GM19467 (cell line): ENCODE measurements around the gene SLC5A6.
"Not testable (repeated sequence)": the region's sequence is repeated elsewhere in the genome, so short reads cannot be mapped to it uniquely, and the experiment has no call there.

ENCODE experiments used
- ATAC-seq: cut with Tn5 transposase; IDR thresholded peaks from one replicate; pipeline ENCODE4 v1.9.1; 2021; ENCODE audit warnings: mild to moderate bottlenecking, moderate library complexity; ENCODE audit not compliant: unreplicated experiment

The SLC5A6 gene

DNA sequence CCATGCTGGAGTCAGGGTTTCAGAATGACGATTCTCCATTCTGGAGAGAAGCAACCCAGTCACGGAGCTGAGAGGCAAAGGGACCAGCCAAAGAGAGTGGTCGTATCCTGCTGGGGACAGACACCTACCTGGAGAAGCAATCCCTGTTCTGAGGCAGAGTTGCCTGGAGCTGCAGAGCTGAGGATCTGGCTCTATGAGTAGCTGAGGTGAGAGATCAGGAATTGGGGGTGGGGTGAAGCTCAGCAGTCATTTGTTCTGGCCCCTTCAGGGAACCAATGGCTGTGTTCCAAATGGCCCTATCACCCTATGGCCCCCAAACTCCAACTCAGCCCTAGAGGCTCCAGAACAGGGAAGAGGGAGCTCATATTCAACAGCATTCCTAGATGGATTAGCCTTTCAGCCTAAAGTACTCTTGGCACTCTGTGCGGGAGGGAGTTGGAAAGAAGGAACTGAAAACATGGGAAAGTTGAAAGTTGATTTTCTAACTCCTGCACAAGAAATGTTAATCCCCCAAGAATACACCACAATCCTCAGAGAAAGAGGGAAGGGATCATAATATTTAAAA, 3.5 kb downstream of the SLC5A6 start:
- no peak for ATAC-seq

DNA sequence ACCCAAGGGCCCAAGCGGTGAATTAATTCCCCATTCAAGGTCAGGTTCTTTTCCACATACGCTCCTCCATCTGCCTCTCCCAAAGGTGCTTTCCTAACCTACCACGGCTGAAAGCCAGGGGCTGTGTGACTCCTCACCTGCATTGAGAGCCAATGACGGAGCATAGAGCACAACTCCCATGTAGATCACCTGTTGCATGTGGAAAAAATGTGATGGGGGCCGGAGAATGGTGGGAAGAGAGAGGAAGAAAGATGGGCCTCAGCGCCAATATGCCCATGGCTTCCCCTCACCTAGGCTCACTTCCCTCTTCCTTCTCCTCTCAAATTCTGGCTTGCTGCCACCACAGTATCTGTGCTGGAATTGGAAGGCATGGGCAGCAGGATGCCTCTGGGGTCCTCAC, 5.7 kb downstream of the SLC5A6 start:
- no peak for ATAC-seq

DNA sequence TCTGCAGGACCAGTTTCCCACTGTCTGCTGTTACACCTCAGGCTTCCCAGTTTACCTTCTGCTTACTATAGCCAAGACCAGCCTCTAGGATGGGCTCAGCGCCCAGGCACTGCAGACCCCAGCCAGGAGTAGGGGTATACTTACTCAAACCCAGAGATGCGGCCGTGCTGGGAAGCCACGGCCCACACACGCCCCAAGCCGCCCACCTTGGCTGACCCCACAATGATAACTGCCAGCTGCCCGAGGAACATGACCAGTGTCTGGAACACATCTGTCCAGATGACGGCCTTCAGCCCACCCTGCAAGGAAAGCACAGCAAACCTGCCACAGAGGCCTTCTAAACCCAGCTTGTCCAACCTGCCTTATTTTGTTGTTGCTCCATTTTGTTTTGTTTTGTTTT, 6.9 kb downstream of the SLC5A6 start:
- no peak for ATAC-seq

DNA sequence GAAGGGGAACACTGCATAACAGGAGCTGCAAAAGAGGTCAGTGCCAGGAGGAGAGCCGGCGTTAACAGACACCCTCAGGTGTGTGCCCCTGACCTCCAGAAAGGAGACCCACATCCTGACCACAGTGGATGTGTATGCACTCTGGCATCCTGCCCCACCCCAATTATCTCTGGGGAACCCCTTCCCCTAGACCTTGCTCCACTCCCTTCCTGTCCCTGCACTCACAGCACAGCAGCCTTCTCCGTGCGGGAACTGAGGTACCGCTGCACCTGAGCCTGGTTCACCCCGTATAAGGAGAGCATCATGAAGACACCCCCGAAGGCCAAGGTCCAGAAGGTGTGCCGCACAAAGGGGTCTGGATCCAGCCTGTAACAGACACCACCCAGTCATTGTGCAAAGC, 7.5 kb downstream of the SLC5A6 start:
- ATAC-seq = no peak

DNA sequence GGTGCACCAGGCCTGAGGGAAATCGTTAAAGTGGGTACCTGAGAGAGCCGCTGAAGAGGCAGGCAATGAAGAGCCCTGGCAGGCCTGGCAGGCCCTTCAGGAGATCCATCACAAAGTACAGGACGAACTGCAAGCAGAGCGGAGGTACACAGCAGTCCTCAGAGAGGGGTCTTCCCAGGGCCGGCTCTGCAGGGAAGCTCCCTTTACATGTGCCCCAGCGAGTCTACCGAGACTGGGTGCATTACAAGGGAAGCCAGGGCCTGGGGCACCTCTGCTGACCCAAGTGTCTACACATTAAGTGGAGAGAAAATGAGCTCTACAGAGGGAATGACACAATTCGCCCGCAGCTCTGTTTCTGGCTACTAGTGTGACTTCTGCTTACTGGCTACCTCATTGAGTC, 8.3 kb downstream of the SLC5A6 start:
- ATAC-seq = no peak

DNA sequence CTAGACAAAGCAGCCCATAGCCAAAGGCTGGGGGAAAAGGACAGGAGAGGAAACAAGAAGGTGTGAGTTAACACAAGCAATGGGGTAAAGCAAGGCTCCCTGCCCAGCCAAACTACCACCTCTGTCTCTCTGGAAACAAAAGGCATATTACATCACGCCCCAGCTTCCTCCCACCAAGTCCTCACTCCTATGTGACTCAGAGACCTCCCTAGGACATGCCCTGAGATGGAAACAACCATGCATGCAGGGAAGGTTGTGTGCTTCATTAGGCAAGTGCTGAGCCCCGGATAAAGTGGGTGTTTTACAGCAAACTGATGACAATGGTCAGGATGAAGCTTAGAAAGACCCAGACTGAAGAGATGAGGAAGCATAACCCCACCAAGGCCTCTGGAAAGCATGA, 9.2 kb downstream of the SLC5A6 start:
- no peak for ATAC-seq

DNA sequence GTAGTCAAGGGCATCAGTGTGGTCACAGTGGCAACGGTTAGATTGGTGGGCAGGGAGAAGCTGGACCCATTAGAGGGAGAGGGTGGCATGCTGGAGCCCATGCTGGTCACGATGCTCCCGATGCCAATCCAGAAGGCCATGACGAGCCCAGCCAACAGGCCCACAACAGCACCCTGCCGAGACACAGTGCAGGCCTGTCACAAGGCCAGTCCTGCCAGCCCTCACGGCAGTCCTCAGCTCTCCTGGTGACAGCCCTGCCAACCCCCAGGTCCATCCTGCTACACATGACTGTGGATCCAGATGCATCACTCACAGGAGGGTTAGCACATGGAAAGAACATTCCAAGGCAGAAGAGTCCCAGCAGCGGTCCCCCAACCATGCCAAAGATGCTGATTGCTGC, 10.4 kb downstream of the SLC5A6 start:
- ATAC-seq = no peak

DNA sequence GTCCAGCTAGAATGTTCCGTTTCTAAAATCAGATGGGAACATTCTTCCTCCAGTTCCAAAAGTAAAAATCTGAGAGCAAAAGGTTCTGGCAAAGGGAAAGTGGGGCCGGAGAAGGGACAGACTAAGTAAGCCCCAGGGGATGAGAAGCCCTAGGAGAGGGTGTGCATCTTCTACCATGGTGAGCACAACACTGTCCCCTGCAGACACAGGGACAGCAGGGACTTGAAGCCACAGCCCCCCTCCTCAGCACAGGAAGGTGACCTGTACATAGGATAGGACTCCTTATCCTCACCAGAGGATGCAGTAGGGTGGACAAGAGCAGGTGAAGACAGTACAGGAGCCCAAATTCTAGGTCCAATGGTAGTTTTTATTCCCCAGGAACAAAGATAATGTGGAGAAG, 12.8 kb downstream of the SLC5A6 start:
- ATAC-seq = no peak

DNA sequence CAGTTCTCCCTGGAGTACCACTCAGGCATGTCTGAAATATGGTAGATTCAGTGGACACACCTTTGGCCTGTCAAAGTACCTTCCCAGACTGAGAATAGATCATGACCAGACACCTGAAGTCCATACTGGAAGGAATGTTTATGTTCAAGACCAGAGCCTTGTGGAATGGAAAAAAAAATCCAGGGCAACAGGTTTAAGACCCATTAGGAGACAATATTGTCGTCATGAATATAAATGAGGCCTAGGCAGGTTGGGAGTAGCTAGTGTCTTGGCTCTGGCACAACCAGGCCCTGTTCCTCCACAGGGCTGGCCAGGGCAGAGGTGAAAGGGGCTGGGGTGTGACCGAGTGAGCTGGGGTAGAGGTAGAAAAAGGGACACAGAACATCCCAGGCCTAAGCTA, 13.4 kb downstream of the SLC5A6 start:
- no peak for ATAC-seq

DNA sequence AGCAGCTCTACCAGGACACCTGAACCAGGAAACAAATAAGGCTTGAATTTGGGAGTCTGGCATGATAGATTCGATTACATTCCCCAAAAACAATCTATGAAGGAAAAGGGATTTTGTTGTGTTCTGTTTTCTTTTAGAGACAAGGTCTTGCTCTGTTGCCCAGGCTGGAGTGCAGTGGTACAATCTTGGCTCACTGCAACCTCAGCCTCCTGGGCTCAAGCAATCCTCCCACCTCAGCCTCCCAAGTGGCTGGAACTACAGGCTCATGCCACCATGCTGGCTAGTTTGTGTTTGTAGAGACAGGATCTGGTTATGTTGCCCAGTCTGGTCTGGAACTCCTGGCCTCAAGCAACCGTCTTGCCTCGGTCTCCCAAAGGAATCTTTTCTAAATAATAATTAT, 14.0 kb downstream of the SLC5A6 start:
- ATAC-seq = not testable (repeated sequence)

DNA sequence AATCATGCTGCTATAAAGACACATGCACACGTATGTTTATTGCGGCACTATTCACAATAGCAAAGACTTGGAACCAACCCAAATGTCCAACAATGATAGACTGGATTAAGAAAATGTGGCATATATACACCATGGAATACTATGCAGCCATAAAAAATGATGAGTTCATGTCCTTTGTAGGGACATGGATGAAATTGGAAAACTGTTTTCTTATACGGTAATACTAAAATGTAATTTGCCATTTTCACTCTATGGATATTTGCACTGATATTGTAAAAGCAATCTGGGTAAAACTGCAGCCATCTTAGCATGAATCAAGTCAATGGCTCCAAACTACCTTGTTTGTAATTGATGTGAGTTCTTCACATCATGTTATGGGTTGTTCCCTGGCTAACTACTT, 16.3 kb downstream of the SLC5A6 start:
- not testable (repeated sequence) for ATAC-seq

DNA sequence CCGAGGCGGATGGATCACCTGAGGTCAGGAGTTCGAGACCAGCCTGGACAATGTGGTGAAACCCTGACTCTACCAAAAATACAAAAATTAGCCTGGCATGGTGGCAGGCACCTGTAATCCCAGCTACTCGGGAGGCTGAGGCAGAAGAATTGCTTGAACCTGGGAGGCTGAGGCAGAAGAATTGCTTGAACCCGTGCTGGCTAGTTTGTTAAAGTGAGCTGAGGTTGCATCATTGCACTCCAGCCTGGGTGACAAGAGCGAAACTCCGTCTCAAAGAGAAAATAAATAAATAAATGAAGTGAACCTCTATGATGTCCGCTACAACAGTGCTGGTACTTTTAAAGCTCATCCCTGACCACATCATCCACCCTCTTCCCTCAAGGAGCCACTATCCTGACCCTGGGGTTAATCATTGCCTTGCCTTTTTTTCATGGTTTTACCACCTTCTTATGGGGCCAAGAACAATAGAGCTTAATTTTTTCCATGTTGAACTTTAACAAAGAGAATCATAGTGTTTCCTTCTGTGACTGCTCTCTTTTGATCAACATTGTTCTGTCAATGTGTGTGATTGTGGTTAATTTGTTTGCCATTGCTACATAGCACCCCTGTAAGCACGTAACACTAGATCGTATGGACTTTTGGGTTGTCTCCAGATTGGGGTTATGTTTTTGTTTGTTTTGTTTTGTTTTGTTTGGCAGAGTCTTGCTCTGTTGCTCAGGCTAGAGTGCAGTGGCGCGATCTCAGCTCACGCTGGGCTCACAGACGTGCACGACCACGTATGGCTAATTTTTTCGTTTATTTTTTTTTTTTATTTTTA, 17.3 kb downstream of the SLC5A6 start:
- no peak for ATAC-seq

DNA sequence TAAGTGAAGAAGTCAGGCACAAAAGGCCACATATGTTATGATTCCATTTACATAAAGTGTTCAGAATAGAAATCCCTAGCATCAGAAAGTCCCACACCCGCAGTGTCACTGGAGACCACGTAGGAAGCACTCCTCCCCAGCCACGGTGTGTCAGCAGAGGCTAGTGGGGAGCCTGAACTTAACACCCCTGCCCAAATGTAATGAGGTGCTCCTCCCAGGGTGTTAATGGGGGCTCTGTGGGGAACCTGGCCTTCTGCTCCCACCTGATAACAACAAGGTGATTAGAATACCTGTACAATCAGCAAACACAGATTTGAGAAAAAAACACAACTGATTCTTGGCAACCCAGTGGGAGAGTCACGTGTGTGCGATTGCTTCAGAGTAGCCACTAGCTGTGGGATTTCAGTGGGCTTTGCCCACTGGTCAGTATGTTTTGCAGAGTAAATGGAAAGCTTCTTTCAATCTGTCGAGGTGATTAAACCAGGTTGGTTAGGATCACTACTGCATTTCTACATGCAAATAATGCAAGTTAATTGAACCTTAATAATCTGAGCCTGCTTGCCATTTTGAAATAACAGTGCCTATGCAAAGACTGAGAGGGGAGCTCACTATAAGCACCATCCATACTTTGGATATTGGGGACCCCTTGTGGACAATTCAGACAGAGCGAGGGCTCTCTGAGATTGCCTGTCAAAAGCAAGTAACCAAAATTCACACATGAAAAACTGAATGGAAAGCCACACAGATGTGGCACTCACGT, 20.8 kb downstream of the SLC5A6 start:
- no peak for ATAC-seq

DNA sequence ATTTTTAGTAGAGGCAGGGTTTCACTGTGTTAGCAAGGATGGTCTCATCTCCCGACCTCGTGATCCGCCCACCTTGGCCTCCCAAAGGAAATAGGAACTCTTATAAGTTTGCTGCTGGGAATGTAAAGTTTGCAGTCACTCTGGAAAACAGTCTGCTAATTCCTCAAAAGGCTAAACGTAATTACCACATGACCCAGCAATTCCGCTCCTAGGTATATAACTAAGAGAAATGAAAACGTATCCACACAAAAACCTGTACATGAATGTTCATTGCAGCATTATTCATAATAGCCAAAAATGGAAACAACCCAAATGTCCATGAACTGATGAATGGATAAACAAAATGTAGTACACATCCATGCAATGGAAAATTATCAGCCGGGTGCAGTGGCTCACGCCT, 22.1 kb downstream of the SLC5A6 start:
- ATAC-seq = no peak

DNA sequence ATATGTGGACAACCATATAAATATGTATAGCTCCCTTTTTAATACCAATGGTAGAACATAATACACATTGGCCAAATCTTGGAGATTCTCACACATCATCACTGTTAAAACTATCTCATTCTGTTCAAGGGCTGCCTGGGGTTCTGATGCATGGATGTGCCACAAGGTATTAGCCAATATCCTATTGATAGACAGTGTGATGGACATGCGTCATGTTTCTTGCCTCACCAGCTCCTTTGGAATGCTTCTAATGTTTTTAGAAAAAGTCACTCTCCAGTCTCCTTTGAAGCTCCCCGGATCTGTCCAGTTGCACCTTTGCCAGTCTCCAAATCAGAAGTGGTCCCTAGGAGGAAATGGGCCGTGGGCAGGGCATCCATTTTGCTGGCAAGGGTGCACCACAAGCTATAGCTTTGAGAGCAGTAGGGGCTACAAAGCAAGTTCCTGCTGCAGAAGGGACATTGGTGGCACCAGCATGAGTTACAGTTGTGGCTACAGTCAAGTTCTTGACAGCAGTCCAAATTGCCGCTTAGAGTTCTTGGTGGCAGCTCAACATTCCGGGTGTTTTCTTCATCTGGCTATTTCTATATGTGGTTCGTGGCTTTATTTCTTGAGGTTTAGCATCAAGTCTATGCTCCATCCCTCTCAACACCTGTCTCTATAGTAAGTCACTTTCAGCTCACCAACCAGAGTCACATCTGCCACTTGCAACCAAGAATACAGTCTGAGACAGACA, 25.3 kb downstream of the SLC5A6 start:
- ATAC-seq = no peak

DNA sequence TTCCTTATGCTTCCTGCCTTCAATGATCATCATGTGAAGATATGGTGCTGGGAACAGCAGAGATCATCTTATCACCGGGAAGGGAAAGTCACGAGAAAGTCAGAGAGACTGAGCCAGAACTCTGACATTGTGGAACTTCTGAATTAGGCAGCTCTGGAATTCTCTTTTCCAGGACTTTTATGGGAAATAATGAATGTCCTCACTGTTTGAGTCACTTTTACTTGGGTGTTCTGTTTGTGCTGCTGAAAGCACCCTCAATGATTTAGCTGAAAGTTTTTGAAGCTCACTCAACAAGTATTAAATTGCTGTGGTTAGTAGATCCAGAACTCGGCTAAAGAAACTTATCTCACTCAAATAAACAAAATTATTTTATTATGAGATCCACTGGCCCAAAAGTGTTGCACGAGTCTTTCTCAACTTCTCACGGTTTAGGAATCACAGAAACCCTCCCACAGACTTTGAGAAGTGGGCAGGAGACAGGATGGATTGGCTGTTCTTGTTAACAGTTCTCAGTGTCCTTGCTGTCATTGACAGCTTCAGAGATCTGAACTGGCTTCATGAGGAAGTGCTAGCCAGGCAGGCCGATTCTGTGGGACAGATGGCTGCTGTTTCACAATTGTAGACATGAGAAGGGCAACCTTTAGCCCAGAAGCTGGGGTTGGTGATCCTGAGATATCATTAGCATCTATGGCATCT, 26.6 kb downstream of the SLC5A6 start:
- no peak for ATAC-seq

DNA sequence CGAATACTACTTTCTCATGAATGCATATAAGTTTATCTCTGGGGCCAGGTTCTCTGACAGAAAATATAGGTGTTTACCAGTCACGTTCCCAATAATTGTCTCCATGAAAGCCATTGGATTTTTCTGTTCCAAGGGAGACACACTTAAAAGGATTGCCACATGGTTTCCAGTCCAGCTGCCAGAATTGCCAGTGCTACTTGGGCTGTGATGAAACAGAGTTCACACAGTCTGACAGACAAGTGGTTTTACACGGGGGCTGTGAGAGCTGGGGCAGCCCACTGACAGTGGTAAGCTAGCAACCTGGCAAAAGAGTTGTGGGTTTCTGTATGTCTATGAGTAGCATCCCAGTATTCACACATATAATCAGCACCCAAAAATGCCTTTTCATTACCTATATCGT, 28.0 kb downstream of the SLC5A6 start:
- no peak for ATAC-seq

DNA sequence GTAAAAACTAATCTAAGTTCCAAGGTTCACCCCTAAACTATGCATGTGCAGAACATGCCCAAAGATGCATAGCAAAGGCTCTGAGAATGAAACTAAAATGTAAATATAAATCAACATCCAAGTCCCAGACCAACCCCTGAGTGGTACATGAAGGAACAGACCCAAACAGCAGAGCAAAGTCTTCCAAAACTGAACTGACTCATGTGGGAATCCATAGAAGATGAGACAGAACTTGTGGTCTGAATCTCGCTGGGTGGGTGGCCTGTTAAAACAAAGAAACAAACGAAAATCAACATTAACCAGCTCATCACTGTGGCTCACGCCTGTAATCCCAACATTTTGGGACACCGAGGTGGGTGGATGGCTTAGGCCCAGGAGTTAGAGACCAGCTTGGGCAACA, 29.7 kb downstream of the SLC5A6 start:
- ATAC-seq = no peak

DNA sequence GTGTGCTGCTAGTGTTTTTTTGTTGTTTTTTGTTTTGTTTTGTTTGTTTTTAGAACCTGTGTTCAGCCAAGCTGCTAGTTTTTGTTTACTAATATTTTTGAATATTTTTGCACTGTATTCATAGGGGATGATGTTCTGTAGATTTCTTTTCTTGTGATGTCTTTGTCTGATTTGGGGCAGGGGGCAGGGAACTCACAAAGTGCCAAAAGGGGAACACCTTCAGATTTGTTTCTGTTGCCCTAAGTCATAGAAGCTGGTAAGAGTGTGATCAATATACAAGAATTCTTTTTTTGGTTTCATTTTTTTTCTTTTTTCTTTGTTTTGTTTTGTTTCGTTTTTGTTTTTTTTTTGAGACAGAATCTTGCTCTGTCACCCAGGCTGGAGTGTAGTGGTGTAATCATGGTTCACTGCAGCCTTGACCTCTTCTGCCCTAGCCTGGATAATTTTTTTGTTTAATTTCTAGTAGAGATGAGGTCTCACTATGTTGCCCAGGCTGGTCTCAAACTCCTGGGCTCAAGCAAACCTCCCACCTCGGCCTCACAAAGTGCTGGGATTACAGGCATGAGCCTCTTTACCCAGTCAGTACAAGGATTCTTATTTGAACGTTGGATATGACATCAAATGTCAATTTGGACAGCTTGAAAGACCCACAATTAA, 32.6 kb downstream of the SLC5A6 start:
- ATAC-seq = no peak

DNA sequence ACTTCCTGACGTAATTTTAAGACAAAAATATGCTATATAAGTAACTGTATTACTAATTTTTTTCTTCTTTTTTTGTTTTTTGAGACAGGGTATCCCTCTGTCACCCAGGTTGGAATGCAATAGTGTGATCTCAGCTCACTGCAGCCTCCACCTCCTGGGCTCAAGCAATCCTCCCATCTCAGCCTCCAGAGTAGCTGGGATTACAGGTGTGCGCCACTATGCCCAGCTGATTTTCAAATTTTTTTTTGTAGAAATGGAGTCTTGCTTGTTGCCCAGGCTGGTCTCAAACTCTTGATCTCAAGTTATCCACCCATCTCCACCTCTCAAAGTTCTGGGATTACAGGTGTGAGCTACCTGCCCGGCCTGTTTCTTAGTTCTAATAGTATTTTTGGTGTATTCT, 33.6 kb downstream of the SLC5A6 start:
- ATAC-seq = no peak
